Astrocyte (in vitro differentiated cells and primary cell): Measurements from ENCODE around the gene DCDC2C. TPM values are rescaled to one million over a fixed set of nuclear protein-coding genes. Genes with fewer than 3 reads are reported as not detected.

ENCODE experiments used
- DNase-seq: peaks from one replicate; pipeline ENCODE4 v3.0.0-alpha.2; 2010; ENCODE audit warnings: low read depth
- FAIRE-seq: peaks from 2 replicates; lab custom pipeline; 2011; peaks lifted over from hg19 to GRCh38; lab: Jason Lieb, UNC
- H2AFZ ChIP-seq: 2 replicates; pipeline ENCODE4 v1.6.0; 2012; ENCODE audit warnings: low read depth, low read length, inconsistent platforms
- H3K27ac ChIP-seq: 2 replicates; pipeline ENCODE4 v1.5.1; 2011; ENCODE audit warnings: low read depth, low read length, inconsistent platforms
- H3K27me3 ChIP-seq: 2 replicates; pipeline ENCODE4 v1.6.0; 2011; ENCODE audit warnings: low read length, inconsistent platforms; ENCODE audit not compliant: insufficient read depth
- H3K36me3 ChIP-seq: 2 replicates; pipeline ENCODE4 v1.5.1; 2011; ENCODE audit warnings: low read length, inconsistent platforms; ENCODE audit not compliant: insufficient read depth
- H3K4me1 ChIP-seq: 2 replicates; pipeline ENCODE4 v1.5.1; 2011; ENCODE audit warnings: low read length, inconsistent platforms; ENCODE audit not compliant: insufficient read depth
- H3K4me2 ChIP-seq: 2 replicates; pipeline ENCODE4 v1.6.0; 2012; ENCODE audit warnings: low read length, inconsistent platforms
- H3K4me3 ChIP-seq: 2 replicates; pipeline ENCODE4 v1.5.1; 2011; ENCODE audit warnings: low read depth, mild to moderate bottlenecking, low read length, inconsistent platforms; ENCODE audit not compliant: insufficient read depth
- H3K79me2 ChIP-seq: 2 replicates; pipeline ENCODE4 v1.6.0; 2012; ENCODE audit warnings: mild to moderate bottlenecking, low read length, inconsistent platforms; ENCODE audit not compliant: insufficient read depth
- H3K9ac ChIP-seq: 2 replicates; pipeline ENCODE4 v1.6.0; 2012; ENCODE audit warnings: mild to moderate bottlenecking, low read length, inconsistent platforms
- H3K9me3 ChIP-seq: 2 replicates; pipeline ENCODE4 v1.5.1; 2012; ENCODE audit warnings: low read depth, mild to moderate bottlenecking, low read length, inconsistent platforms; ENCODE audit not compliant: insufficient read depth
- H4K20me1 ChIP-seq: 2 replicates; pipeline ENCODE4 v1.6.0; 2012; ENCODE audit warnings: low read length, inconsistent platforms; ENCODE audit not compliant: insufficient read depth
- H3K27ac Mint-ChIP-seq: one replicate; pipeline ENCODE4 v1.8.0; 2021; ENCODE audit warnings: mild to moderate bottlenecking, mixed read lengths; ENCODE audit not compliant: unreplicated experiment
- H3K27me3 Mint-ChIP-seq: one replicate; pipeline ENCODE4 v1.8.0; 2021; ENCODE audit warnings: low read depth, mixed read lengths; ENCODE audit not compliant: unreplicated experiment
- H3K36me3 Mint-ChIP-seq: one replicate; pipeline ENCODE4 v1.8.0; 2021; ENCODE audit warnings: low read depth, mixed read lengths; ENCODE audit not compliant: unreplicated experiment
- H3K4me1 Mint-ChIP-seq: one replicate; pipeline ENCODE4 v1.8.0; 2021; ENCODE audit warnings: low read depth, mixed read lengths; ENCODE audit not compliant: unreplicated experiment
- H3K4me3 Mint-ChIP-seq: one replicate; pipeline ENCODE4 v1.8.0; 2021; ENCODE audit warnings: mild to moderate bottlenecking, moderate library complexity, mixed read lengths; ENCODE audit not compliant: unreplicated experiment
- H3K9me3 Mint-ChIP-seq: one replicate; pipeline ENCODE4 v1.8.0; 2021; ENCODE audit warnings: mild to moderate bottlenecking, mixed read lengths; ENCODE audit not compliant: unreplicated experiment
- EZH2 ChIP-seq: IDR thresholded peaks from 2 replicates; pipeline ENCODE4 v1.6.1; 2012; ENCODE audit warnings: mild to moderate bottlenecking, low read length, inconsistent platforms; ENCODE audit not compliant: insufficient read depth
- total RNA-seq: library from RNA; stranded (reverse); gene quantifications from 2 replicates; pipeline ENCODE4 v1.2.1, GENCODE V29; 2021
- TF ChIP-seq, protein P1 (sequence below): IDR thresholded peaks from 2 replicates; pipeline ENCODE4 v1.5.1; 2011; ENCODE audit warnings: low read depth, mild to moderate bottlenecking, inconsistent platforms, low read length, moderate library complexity; ENCODE audit not compliant: insufficient read depth

The DCDC2C gene
- total RNA-seq, 1 donor from 2014 or later = not detected

DNA sequence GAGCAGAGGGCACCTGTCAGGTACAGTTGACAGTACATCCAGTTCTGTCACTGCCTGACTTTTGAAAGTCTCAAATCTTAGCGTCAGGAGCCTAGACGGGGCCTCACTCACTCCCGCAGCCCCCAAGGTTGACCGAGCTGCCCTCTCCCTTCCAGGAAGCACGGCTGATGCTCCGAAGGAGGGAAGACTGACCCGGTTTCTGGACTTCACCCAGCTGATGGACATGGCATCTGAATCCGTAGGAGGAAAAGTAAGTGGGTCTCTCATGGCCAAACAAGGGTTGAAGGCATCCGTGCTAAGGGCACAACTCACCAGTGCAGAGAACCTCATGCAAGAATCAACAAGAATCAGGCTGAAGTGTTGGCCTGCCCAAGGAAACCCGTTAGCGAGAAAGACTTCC, 32.4 kb upstream of the DCDC2C start:
- Histone ChIP-seq H3K9ac (no peak overlapping the region), H3K27me3 (no peaks in the 10 kb centered on the region), H3K4me3 (no peak overlapping the region), H2AFZ (no peak overlapping the region), H3K9me3 (no peaks in the 10 kb centered on the region), H3K36me3 (no peaks in the 10 kb centered on the region), H4K20me1 (no peaks in the 10 kb centered on the region), H3K79me2 (no peaks in the 10 kb centered on the region), H3K4me2 (no peak overlapping the region), H3K27ac (no peak overlapping the region), H3K4me1 (no peaks in the 10 kb centered on the region)
- no peak overlapping the region for H3K27ac Mint-ChIP-seq
- TF ChIP-seq, protein P1, sequence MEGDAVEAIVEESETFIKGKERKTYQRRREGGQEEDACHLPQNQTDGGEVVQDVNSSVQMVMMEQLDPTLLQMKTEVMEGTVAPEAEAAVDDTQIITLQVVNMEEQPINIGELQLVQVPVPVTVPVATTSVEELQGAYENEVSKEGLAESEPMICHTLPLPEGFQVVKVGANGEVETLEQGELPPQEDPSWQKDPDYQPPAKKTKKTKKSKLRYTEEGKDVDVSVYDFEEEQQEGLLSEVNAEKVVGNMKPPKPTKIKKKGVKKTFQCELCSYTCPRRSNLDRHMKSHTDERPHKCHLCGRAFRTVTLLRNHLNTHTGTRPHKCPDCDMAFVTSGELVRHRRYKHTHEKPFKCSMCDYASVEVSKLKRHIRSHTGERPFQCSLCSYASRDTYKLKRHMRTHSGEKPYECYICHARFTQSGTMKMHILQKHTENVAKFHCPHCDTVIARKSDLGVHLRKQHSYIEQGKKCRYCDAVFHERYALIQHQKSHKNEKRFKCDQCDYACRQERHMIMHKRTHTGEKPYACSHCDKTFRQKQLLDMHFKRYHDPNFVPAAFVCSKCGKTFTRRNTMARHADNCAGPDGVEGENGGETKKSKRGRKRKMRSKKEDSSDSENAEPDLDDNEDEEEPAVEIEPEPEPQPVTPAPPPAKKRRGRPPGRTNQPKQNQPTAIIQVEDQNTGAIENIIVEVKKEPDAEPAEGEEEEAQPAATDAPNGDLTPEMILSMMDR = no peak
- no peak for TF ChIP-seq EZH2
- H3K36me3 Mint-ChIP-seq = no peaks in the 10 kb centered on the region
- no peak for FAIRE-seq
- no peak overlapping the region for H3K4me3 Mint-ChIP-seq
- no peaks in the 10 kb centered on the region for H3K9me3 Mint-ChIP-seq
- peaks cover 26% of the 10 kb centered on the region for H3K27me3 Mint-ChIP-seq
- DNase-seq = no peak
- H3K4me1 Mint-ChIP-seq = no peaks in the 10 kb centered on the region

DNA sequence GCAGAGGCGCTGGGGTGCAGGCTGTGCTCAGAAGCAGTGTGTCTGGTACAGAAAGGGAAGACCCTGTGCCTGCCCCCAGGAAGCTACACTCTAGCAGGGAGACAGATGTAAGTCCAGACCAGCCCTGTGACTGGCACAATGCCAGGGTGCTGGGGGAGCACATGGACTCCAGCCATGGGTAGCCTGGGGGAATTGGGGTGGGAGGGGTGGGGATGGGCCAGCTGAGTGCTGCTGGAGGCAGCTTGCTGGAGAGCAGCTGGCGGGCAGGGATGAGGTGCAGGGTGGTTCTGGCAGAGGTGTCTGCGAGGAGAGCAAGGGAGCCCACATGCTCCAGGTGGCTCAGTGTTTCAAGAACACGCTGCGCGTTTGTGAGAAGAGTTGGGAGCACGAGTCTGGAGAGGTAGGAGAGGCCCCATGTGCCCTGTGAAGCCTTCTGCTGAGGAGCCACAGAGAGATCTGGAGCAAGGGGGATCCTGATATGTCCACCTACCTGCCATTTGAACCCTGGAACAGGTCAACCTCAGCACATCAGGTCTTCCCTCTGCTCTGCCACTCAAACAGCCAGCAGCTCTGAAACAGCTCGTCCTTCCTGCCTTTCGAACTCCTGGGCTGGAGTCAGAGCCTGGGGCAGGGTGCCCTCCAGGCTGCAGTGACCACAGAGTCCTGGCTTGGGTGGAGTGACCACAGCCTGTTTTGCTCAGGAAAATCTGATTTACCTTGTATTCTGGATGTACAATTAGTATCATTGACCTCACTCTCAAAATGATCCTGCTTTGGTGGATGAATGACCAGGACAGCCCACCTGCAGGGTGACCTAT, 30.3 kb upstream of the DCDC2C start:
- H3K9me3 ChIP-seq = peaks cover 3% of the 10 kb centered on the region
- no peaks in the 10 kb centered on the region for H3K79me2 ChIP-seq
- H3K36me3 Mint-ChIP-seq = no peaks in the 10 kb centered on the region
- no peaks in the 10 kb centered on the region for H3K27me3 ChIP-seq
- no peak overlapping the region for H3K27ac ChIP-seq
- H3K4me2 ChIP-seq = no peak overlapping the region
- DNase-seq (no peak), FAIRE-seq (no peak)
- no peaks in the 10 kb centered on the region for H3K4me1 Mint-ChIP-seq
- TF ChIP-seq, protein P1 = no peak
- TF ChIP-seq EZH2 = no peak
- H4K20me1 ChIP-seq = no peaks in the 10 kb centered on the region
- peaks cover 5% of the 10 kb centered on the region for H3K9me3 Mint-ChIP-seq
- H3K27me3 Mint-ChIP-seq = peaks cover 25% of the 10 kb centered on the region
- no peaks in the 10 kb centered on the region for H3K4me1 ChIP-seq
- no peak overlapping the region for H3K9ac ChIP-seq
- no peak overlapping the region for H3K27ac Mint-ChIP-seq
- no peak overlapping the region for H3K4me3 Mint-ChIP-seq
- no peak overlapping the region for H3K4me3 ChIP-seq
- H2AFZ ChIP-seq = no peak overlapping the region
- no peaks in the 10 kb centered on the region for H3K36me3 ChIP-seq
